ELF-1 (cell line): ENCODE results near the gene KLHL24.
"Not testable (repeated sequence)": the region's sequence is repeated elsewhere in the genome, so short reads cannot be mapped to it uniquely, and the experiment has no call there.

Source experiments
- DNase-seq: peaks from one replicate; pipeline ENCODE4 v3.0.0-alpha.2; 2016; ENCODE audit warnings: low read depth, low spot score

Gene KLHL24

GRCh38 chr3:183635431-183636220 is at the start of gene KLHL24:
KLHL24 (plus strand) TSS chr3:183635623; CDS start chr3:183650357, 14,734 bp downstream.
- peak; percentile 96 for DNase-seq

- DNase-seq = no peak
These were observed 48.9 kb upstream of the KLHL24 start for GRCh38 chr3:183586477-183586876.

- no peak for DNase-seq
These were observed 48.1 kb upstream of the KLHL24 start for GRCh38 chr3:183587336-183587735.

GRCh38 chr3:183590442-183590841 is 45.0 kb upstream of the KLHL24 start:
- no peak for DNase-seq

- peak; percentile 5 for DNase-seq
These were observed 43.4 kb upstream of the KLHL24 start for GRCh38 chr3:183591881-183592521.

- no peak for DNase-seq
These were observed 42.6 kb upstream of the KLHL24 start for GRCh38 chr3:183592821-183593220.

- DNase-seq = no peak
These were observed 40.8 kb upstream of the KLHL24 start for GRCh38 chr3:183594636-183595035.

GRCh38 chr3:183597959-183598358 is 37.5 kb upstream of the KLHL24 start:
- no peak for DNase-seq

GRCh38 chr3:183611326-183611725 is 24.1 kb upstream of the KLHL24 start:
- DNase-seq = not testable (repeated sequence)

- no peak for DNase-seq
These were observed 21.8 kb upstream of the KLHL24 start for GRCh38 chr3:183613366-183614285.

- no peak for DNase-seq
These were observed 16.9 kb upstream of the KLHL24 start for GRCh38 chr3:183618542-183618941.

- DNase-seq = no peak
These were observed 16.4 kb upstream of the KLHL24 start for GRCh38 chr3:183619010-183619409.

GRCh38 chr3:183619624-183620251 is 15.7 kb upstream of the KLHL24 start:
- no peak for DNase-seq

GRCh38 chr3:183620252-183620628 is 15.2 kb upstream of the KLHL24 start:
- no peak for DNase-seq

- not testable (repeated sequence) for DNase-seq
These were observed 12.9 kb upstream of the KLHL24 start for GRCh38 chr3:183622473-183622872.

GRCh38 chr3:183626877-183627594 is 8.4 kb upstream of the KLHL24 start:
- no peak for DNase-seq

- DNase-seq = no peak
These were observed 5.7 kb upstream of the KLHL24 start for GRCh38 chr3:183629546-183630301.

- DNase-seq = no peak
These were observed 3.7 kb upstream of the KLHL24 start for GRCh38 chr3:183631715-183632114.

GRCh38 chr3:183632725-183633124 is 2.7 kb upstream of the KLHL24 start:
- not testable (repeated sequence) for DNase-seq

- no peak for DNase-seq
These were observed 716 bp upstream of the KLHL24 start for GRCh38 chr3:183634707-183635106.
